ENCODE results near the gene GNA14.

DNA sequence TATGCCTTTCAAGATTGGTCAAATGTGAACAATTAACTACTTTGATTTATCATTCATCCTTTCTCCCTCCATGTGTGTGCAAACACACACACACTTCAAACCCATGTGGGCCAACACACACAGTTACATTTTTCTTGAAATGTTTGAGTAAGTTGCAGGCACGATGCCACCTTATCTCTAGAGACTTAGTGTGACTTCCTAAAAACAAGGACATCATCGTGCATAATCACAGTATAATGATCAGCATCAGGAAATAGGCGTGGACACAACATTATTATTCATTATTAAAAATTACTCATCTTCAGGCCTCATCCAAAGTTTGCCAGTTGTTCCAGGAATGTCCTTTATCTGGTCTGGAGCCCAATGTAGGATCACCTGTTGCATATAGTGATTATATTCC lies 209.5 kb downstream of the GNA14 start:
- TF ChIP-seq, protein P1, sequence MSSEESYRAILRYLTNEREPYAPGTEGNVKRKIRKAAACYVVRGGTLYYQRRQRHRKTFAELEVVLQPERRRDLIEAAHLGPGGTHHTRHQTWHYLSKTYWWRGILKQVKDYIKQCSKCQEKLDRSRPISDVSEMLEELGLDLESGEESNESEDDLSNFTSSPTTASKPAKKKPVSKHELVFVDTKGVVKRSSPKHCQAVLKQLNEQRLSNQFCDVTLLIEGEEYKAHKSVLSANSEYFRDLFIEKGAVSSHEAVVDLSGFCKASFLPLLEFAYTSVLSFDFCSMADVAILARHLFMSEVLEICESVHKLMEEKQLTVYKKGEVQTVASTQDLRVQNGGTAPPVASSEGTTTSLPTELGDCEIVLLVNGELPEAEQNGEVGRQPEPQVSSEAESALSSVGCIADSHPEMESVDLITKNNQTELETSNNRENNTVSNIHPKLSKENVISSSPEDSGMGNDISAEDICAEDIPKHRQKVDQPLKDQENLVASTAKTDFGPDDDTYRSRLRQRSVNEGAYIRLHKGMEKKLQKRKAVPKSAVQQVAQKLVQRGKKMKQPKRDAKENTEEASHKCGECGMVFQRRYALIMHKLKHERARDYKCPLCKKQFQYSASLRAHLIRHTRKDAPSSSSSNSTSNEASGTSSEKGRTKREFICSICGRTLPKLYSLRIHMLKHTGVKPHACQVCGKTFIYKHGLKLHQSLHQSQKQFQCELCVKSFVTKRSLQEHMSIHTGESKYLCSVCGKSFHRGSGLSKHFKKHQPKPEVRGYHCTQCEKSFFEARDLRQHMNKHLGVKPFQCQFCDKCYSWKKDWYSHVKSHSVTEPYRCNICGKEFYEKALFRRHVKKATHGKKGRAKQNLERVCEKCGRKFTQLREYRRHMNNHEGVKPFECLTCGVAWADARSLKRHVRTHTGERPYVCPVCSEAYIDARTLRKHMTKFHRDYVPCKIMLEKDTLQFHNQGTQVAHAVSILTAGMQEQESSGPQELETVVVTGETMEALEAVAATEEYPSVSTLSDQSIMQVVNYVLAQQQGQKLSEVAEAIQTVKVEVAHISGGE (tag by site-specific recombination; conservative IDR thresholded peaks at IDR 0.05; ENCODE audit: low read depth): no peak
- no peak for TF ChIP-seq ZNF274 (IDR thresholded peaks at IDR 0.05; ENCODE audit: low read length)
- TF ChIP-seq ZNF274 (tag by site-specific recombination; IDR thresholded peaks at IDR 0.05; ENCODE audit: borderline replicate concordance): no peak
- TF ChIP-seq, protein P2, sequence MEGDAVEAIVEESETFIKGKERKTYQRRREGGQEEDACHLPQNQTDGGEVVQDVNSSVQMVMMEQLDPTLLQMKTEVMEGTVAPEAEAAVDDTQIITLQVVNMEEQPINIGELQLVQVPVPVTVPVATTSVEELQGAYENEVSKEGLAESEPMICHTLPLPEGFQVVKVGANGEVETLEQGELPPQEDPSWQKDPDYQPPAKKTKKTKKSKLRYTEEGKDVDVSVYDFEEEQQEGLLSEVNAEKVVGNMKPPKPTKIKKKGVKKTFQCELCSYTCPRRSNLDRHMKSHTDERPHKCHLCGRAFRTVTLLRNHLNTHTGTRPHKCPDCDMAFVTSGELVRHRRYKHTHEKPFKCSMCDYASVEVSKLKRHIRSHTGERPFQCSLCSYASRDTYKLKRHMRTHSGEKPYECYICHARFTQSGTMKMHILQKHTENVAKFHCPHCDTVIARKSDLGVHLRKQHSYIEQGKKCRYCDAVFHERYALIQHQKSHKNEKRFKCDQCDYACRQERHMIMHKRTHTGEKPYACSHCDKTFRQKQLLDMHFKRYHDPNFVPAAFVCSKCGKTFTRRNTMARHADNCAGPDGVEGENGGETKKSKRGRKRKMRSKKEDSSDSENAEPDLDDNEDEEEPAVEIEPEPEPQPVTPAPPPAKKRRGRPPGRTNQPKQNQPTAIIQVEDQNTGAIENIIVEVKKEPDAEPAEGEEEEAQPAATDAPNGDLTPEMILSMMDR (tag by site-specific recombination; IDR thresholded peaks at IDR 0.05): no peak
- TF ChIP-seq TRIM28 (IDR thresholded peaks at IDR 0.05; ENCODE audit: borderline replicate concordance, low read length): no peak
- no peak for TF ChIP-seq ZNF426 (tag by site-specific recombination; IDR thresholded peaks at IDR 0.05)
- no peak for TF ChIP-seq ZNF629 (tag by site-specific recombination; IDR thresholded peaks at IDR 0.05)
- TF ChIP-seq, protein P3, sequence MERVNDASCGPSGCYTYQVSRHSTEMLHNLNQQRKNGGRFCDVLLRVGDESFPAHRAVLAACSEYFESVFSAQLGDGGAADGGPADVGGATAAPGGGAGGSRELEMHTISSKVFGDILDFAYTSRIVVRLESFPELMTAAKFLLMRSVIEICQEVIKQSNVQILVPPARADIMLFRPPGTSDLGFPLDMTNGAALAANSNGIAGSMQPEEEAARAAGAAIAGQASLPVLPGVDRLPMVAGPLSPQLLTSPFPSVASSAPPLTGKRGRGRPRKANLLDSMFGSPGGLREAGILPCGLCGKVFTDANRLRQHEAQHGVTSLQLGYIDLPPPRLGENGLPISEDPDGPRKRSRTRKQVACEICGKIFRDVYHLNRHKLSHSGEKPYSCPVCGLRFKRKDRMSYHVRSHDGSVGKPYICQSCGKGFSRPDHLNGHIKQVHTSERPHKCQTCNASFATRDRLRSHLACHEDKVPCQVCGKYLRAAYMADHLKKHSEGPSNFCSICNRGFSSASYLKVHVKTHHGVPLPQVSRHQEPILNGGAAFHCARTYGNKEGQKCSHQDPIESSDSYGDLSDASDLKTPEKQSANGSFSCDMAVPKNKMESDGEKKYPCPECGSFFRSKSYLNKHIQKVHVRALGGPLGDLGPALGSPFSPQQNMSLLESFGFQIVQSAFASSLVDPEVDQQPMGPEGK (tag by site-specific recombination; IDR thresholded peaks at IDR 0.05): no peak
- no peak for TF ChIP-seq ZBTB7A (tag by site-specific recombination; IDR thresholded peaks at IDR 0.05; ENCODE audit: low read depth)
- no peak for TF ChIP-seq ZNF776 (tag by site-specific recombination; IDR thresholded peaks at IDR 0.05; ENCODE audit: borderline replicate concordance)
- TF ChIP-seq ZNF184 (tag by site-specific recombination; IDR thresholded peaks at IDR 0.05): no peak
- TF ChIP-seq ZNF24 (tag by site-specific recombination; IDR thresholded peaks at IDR 0.05): no peak
